T-helper 2 cell (primary cell): ENCODE measurements around the gene LAMA2.
"Not testable (repeated sequence)": the region's sequence is repeated elsewhere in the genome, so short reads cannot be mapped to it uniquely, and the experiment has no call there.

Experiments
- DNase-seq, 5 experiments: peaks; one replicate each; pipeline versions ENCODE4 v3.0.0 to v3.0.0-alpha.2; 2012 to 2022

The LAMA2 gene

GRCh38 chr6:129007701-129008373 lies 124.9 kb downstream of the LAMA2 start:
- no peak for DNase-seq

DNA sequence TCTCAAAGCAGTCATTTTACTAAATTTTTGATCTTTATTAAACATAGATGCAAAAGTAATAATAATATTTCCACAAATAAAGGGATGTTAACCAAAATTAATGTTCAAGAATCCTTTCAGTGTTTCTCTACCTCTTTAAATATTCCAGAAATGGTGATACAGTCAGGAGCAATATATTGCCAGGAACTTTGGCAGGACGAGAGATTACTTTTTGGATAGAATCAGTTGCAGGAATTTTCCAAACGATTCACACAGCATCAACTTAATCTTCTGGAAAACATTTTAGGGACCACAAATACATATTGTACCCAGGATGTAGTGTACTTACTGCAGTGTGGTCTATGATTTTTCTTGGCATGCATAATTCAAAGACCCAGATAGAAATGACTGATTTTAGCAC lies 125.7 kb downstream of the LAMA2 start:
- no peak for DNase-seq

GRCh38 chr6:129009851-129010250 lies 126.9 kb downstream of the LAMA2 start:
- no peak for DNase-seq

DNA sequence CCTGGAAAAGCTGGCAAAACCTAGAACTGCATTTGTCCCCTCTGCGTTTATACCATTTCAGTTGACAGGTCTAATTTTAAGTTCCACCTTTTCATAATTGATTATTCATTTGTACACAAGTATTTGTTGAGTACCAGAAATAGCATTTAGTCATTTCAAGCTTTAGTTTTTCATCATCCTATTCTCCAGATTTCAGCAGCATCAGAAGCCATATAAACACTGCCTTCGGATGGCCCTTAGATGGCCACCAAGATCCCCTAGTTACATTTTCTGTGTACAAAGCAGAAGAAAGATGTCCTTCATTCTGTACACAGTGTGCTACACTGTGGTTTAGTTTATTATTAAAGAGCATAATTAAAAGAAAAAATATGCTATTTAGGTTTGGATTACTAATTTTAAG lies 131.4 kb downstream of the LAMA2 start:
- DNase-seq: no peak

- peak in 1 of 5 experiments; percentile 1 for DNase-seq
Measured at GRCh38 chr6:129015721-129016120, 132.8 kb downstream of the LAMA2 start.

- no peak for DNase-seq
Measured at GRCh38 chr6:129016844-129017243, 133.9 kb downstream of the LAMA2 start.

DNA sequence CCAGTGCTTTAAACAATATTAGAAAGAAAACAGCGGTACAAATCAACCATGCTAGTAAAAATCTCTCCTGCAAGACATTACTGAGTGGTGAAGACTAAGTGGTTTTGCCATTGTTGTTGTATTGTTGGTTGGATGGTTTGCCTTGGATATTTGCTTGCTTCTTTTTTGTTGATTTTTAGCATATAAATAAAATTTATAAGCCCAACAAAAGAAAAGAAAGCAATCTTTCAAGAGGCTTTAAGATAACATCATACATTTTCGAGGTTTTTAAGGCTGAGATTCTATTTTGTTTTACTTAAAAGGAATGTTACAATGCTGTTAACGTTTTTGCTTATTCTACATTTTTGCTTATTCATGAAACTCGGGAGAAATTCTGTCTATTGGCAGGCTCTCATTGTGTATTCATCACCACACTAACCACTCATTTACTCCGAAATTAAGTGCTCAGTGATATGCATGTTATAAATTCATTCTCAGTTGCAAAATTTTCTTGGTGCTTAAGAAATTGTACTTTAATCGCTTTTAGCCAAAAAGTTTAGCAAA lies 139.1 kb downstream of the LAMA2 start:
- DNase-seq: no peak

- DNase-seq: no peak
Measured at GRCh38 chr6:129026601-129027000, 143.7 kb downstream of the LAMA2 start.

GRCh38 chr6:129029778-129030177 lies 146.8 kb downstream of the LAMA2 start:
- no peak for DNase-seq

- no peak for DNase-seq
Measured at GRCh38 chr6:129030215-129030614, 147.3 kb downstream of the LAMA2 start.

DNA sequence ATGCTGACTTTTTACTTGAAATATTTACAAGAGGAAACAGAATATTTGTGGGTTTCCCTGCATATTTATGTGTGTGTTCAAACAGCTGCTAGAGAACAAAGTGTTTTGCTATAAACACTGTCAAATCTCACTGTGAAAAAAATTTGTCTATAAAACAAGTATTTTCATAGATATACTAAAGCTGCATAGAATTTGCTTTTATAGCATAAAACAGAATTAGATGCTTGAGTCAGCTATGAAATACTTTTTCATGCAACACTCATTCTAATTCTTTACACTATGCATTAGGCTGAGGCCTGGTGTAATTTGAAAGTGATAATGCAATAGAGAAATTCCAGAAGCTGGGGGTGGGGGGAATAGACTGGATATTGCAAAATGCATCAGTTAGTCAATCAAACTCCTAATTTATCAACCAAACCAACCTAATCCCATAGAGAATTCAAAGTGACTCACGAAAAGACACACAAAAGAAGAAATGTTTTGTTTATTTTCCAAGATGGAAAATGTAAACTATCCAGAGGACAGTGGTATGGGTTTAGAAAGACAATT lies 148.2 kb downstream of the LAMA2 start:
- no peak for DNase-seq

- DNase-seq: no peak
Measured at GRCh38 chr6:129032602-129033001, 149.7 kb downstream of the LAMA2 start.

DNA sequence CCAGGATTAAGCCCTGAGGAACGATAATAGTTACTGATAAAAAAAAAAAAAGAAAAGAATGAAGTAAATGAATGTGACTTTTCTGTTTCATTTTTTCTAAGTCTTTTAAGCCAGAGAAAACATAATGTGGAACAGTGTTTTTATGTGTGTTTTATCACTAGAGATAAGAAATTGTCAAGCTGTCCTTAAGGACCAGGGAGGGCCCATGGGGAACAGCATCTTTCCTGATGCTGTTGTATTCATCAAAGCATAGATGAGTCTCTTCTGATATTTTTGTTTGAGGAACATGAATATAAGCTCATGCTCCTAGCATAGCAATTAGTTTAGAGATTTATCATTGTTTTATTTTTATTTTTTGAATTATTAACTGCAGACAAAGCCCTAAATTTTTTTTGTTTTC lies 150.2 kb downstream of the LAMA2 start:
- no peak for DNase-seq

DNA sequence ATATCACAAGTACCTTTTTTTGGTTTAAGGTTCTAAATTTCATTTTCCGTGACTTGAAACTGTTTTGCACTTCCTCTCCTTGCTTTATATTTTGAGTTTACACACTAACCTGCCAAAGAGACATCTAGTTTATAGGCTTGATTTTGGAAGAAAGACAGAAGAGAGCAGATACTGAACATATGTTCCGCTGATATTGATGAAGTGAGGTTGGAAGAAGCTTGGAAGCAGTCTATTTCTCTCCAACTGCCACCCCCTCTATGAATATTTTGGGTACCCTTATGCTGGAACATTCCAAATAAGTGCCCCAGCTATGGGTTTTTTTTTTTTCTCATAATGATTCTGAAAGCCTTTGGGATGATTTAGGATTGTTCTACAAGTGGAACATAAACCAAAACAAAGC lies 150.6 kb downstream of the LAMA2 start:
- DNase-seq: no peak

DNA sequence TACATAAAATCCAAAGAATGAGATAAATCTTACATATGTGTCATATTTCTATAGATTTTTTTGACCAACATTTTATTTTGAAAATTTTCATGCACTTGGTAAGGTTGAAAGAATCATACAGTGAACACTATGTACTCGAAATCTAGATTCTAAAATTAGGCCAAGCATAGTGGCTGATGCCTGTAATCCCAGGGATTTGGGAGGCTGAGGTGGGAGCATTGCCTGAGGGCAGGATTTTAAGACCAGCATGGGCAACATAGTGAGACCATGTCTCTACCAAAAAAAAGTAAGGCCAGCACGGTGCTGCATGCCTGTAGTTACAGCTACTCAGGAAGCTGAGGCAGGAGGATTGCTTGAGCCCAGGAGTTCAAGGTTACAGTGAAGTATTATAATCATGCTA lies 158.6 kb downstream of the LAMA2 start:
- no peak for DNase-seq

DNA sequence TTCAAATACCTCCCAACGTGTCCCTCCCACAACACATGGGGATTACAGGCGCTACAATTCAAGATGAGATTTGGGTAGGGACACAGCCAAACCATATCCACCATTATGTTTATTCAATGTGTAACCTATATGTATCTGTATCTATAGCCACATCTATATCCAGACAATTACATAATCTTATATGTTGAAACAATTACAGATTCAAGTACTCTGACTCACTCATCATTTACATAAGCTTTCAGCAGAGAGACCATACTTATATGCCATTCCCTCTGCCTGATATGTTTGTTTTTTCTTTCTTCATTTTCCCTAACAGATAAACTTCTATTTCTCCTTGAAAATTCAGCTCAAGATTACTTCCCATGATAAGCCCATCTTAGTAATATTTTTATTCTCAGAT lies 163.6 kb downstream of the LAMA2 start:
- no peak for DNase-seq

GRCh38 chr6:129047834-129048233 lies 164.9 kb downstream of the LAMA2 start:
- no peak for DNase-seq

GRCh38 chr6:129050086-129050485 lies 167.1 kb downstream of the LAMA2 start:
- DNase-seq: no peak

- not testable (repeated sequence) for DNase-seq
Measured at GRCh38 chr6:129053143-129053542, 170.2 kb downstream of the LAMA2 start.

- no peak for DNase-seq
Measured at GRCh38 chr6:129055796-129056195, 172.9 kb downstream of the LAMA2 start.

GRCh38 chr6:129059650-129060049 lies 176.7 kb downstream of the LAMA2 start:
- DNase-seq: no peak

DNA sequence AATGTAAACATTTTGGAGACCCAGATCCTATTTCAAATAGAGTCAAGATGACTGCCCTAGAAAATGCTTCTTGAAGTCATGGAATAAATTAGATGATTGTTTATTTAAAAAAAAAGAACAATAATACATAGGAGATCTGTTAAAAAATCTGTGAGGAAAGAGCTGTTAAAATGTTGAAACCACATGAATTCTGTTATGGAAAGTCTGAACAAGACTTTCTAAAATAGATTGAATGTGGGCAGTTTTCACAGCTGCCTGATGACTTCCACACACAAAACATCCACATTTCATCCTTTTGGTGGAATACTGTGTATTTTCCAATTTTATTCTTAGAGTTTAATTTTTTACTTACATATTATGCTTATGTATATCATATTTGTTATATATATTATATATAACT lies 186.1 kb downstream of the LAMA2 start:
- DNase-seq: no peak

DNA sequence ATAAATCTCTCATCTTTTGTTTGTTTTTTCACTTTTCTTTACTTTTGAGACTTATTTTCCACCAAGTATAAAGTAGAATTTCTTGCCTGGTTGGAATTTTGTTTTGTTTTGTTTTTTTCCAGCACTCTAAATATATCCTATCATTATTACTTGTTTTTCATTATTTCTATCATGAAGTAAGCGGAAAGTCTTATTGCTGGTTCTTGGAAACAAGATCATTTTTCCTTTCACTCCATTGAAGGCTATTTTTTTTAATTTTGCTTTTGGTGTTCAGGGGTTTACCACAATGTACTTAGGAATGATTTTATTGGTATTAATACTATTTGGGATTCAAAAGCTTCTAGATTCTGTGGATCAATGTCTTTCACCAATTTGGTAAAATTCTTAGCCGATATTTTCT lies 190.1 kb downstream of the LAMA2 start:
- DNase-seq: no peak

DNA sequence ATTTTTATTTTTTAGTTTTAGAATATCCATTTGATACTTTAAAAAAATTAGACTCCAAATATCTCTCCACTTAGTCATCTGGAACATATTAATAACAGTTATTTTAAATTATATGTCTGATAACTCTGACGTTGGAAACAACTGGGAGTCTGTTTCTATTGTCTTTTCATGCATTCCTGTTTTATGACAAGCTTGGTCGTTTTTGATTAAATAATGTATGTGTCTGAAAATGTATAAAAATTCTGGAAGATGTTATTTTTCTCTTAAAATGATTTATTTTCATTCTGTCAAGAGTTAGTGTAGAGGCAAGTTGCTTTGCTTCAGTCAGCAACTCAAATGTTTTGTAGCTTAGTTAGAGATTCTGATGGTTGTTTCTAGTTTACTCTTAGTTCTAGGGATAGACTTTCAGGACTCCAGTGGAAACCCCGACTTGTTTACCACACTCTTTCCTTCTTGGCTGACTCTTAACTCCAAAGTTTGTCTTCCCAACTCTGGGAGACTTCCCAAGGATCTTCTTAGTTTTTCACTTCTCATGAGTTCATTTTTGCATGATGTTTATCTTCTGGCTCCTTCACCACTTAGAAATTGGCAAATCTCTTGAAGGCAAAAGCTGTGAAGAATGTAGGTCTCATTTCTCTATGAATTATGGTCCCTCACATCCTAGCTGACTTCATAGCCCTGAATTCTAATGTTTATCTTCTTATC lies 190.9 kb downstream of the LAMA2 start:
- DNase-seq: no peak
